GM18505 (cell line): ENCODE measurements around the gene ADGRV1.
"Not testable (repeated sequence)": the region's sequence is repeated elsewhere in the genome, so short reads cannot be mapped to it uniquely, and the experiment has no call there.

ENCODE experiments used
- ATAC-seq: cut with Tn5 transposase; IDR thresholded peaks from one replicate; pipeline ENCODE4 v1.9.1; 2021; ENCODE audit not compliant: unreplicated experiment
- POLR2A ChIP-seq: IDR thresholded peaks from 4 replicates; pipeline ENCODE4 v1.6.1; 2011; ENCODE audit warnings: borderline replicate concordance; ENCODE audit not compliant: insufficient read depth, insufficient read length; ENCODE audit errors: extremely low read depth

The ADGRV1 gene

DNA sequence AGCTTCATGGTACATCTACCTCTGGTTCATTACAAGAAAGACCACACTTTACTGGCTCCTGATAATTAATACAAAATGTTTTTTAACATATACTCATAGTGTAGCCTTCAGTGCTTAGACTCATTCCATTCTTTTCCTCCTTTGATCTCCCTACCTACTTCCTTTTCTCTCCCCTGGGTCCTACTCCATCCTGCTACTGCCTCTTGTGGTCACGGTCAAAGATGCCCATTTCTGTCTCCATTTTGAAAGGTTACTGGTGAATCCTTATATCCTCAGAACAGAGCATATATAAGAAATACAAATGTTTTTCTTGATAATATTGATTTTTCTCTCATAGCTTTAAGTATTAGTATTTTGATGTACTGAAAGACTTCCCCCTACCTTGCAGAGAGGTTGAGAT is 448.7 kb downstream of the ADGRV1 start:
- TF ChIP-seq POLR2A, result no peak
- ATAC-seq, result no peak

DNA sequence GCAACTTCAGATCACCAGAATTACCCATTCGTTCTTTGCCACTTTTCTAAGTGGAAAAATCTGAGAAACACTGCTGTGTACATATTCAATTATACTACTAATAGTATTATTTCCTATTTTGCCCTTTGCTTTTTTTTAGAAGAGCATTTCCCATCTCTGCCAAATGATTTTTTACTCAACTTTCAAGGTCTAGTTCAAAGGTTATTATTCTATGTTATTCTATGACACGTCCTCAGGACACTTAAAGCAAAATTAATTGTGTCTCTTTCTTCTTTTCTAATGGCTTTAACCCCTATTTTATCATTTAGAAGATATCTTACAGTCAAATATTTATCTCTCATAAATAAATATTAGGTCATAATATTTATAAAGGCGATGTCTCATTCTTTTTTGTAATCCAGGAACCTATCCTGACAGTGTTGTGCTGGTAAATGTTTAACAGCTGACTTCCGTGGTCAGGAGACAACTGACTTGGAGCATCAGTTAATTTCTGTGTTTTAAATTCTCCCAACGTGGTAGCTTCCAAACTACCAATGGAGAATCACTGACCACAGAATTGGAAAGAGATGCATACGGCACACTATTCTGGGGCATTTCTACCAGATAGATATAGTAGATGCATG is 449.3 kb downstream of the ADGRV1 start:
- TF ChIP-seq POLR2A, result no peak
- no peak for ATAC-seq

DNA sequence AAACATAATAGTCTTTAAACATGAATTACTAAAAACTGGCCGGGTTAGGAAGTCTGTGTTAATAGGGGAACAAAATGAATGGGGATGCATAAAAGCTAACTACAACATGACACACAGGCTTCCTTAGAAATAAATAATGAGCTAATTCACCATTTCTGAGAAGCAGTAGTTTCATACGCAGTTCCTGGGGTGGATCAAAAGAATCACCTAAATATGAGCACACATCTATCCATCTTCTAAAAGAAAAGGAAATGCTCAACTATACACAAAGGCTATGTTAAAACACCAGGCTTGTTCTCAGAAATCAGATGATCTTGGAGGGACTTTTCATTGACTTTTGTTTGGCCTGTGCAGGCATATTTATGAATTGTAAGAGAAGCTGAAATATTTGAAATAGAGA is 451.5 kb downstream of the ADGRV1 start:
- no peak for TF ChIP-seq POLR2A
- ATAC-seq, result no peak

DNA sequence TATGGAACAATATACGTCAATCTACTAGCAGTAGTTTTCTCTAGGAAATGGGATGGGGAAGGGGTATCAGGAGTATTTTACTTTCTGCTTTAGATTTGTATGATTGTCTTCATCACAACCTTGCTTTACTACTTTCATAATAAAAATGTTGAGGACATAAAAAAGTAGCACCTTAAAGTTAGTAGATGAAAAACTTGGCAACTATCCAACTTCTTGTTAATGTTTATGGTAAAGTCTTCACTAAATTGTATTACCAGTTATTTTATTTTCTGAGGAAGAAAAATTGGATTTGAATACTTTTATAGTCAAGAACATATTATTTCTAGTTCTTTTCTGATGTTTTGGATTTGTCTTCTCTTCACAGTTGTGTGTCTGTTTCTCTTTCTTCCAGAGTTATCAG is 452.4 kb downstream of the ADGRV1 start:
- TF ChIP-seq POLR2A, result no peak
- ATAC-seq, result no peak

DNA sequence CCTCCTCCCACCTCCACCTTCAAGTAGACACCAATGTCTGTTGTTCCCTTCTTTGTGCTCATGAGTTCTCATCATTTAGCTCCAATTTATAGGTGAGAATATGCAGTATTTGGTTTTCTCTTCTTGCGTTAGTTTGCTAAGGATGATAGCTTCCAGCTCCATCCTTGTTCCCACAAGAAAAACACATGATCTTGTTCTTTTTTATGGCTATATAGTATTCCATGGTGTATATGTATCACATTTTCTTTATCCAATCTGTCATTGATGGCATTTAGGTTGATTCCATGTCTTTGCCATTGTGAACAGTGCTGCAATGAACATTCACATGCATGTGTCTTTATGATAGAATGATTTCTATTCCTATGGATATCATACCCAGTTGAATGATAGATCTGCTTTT is 454.3 kb downstream of the ADGRV1 start:
- ATAC-seq, result not testable (repeated sequence)

DNA sequence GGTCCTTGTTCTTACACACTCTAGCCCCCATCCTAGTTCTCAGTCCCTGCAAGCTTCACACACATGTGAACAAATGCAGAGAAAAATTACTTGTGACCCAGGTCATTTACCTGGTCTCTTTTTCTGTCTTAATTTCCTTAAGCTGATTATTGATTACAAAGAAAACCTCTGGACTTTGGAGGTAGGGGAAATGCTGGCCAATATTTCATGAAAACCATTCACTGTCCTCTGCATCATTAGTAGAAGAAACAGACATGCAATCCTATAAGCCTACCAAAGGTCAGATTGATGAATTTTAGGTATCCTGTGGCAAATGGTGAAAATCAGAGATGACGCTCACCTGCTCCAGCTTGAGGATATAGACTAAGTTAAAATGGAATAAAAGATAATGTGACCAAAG is 457.7 kb downstream of the ADGRV1 start:
- ATAC-seq, result no peak
- no peak for TF ChIP-seq POLR2A

DNA sequence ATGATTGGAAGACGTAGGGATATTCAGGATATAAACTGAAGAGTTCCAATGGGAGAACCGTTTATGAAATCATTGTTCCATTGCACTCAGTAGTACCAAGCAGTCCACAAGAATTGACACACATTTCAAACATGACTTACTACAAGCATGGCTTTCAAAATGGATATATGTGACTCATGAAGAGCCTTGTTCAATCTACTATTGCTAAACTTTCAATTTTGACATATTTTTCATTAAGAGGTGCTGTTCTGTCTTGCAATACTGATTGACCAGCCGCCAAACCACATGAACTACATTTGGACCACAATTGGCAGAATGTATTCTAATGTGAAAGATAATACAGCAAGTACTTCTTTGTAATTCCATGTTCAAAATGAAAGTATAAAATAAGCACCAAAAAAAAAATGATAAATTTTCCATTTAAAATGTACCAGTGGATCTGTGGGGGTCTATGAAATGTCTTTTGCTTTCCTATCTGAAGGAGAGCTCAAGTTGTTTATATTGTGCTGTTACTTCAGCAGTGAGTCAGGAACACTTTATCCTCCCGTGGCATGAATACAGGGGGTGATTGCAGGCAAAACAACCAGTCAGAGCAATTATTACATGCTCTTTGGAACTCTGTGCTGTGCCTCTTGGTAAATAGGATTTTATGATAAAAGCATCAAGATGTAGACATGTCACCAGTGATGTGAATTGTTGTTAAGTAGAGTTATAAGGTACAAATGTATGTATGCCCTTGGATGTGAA is 458.5 kb downstream of the ADGRV1 start:
- no peak for ATAC-seq
- no peak for TF ChIP-seq POLR2A

DNA sequence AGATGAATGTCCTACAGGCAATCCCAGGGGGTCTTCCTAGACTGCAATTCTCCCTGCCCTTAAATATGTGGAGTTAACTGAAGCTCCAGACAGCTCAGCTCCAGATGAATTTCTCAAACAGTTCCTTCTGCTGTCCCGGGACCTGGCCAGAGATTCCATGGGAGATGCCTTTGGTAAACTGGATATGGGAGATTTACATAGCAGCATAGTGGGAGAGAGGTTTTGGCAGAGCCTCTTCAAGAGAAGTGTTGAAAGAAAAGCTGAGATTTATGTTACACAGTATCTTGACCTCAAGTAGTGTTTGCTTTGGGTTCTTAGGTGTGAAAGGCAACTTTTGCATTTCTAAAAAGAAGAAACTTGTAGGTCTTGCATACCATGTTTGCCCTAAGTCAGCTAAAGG is 459.6 kb downstream of the ADGRV1 start:
- ATAC-seq, result no peak
- no peak for TF ChIP-seq POLR2A

DNA sequence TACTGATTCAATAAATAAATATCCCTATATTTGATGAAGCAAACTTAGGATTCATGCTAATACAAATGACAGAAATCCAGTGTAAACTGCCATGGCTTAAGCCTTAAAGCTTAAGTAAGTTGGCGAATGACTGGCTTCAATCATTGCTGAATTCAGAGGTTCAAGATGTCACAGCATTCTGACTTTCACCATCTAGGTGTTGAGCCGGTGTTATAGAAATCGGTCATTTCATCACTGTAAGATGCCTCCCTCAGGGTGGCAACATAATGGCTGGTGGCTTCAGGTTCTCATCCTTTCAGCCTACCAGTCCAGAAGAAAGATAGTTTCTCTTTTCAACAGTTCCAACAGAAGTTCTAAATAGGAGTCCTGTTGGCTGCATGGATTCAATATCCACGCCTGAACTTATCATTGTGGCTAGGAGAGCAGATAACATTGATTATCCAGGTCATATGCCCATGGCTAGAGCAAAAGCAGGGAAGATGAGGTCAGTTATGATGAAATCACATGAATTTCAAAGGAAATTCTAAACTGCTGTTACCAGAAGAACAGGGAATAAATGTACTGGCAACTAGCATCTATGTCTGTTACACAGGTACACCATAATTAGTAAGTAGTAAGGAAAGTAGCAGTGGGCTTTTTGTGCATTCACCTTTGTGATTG is 460.2 kb downstream of the ADGRV1 start:
- ATAC-seq, result no peak
- no peak for TF ChIP-seq POLR2A

DNA sequence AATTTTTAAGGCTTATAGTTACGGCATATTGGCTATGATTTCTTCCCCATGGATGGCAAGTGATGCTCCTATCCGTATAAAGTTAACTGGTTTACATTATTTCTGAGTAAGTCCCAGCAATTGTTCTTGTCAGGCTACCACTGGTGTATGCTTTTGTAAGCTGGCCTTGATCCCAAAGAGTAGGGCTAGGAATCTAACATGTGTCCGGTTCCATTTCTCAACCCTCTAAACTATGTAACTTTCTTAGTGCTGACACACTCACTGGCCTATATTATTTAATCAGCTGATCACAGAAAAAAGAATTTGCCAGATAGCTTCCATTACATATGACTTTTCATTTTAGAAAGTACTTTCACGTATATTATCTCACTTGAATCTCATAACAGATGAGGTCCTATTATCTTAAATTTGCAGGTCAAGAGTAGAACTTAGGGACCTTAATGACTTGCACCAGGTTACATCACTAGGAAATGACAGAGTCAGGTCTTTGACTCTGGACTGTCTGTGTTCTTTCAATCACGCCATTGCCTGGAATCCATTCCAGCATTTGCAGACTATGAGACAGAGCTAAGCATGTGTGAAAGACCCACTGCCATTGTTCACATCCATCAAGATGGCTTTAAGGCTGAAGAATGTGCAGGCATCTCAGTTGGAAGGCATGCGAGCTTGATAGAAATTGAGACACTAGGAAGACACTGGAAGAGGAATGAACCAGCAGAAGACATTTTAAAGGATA is 461.6 kb downstream of the ADGRV1 start:
- no peak for ATAC-seq
- no peak for TF ChIP-seq POLR2A

DNA sequence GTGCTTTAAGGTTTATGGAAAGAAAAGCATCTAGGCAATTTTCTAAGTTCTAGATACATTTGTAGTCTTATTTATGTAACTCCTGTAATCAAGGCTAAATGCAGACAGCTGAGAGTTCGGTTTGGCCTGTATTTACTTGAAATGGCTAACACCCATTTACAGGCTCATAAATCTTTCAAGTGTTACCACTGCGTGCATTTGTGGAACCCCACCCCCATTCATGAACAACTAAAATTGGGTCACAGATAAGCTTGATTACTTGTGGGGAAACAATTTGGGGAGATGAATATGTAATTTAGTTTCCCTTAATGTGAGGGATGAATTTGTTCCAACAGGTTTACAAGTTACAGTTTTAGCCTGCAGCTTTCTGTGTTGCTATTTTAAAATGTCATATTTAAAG is 463.9 kb downstream of the ADGRV1 start:
- no peak for ATAC-seq

DNA sequence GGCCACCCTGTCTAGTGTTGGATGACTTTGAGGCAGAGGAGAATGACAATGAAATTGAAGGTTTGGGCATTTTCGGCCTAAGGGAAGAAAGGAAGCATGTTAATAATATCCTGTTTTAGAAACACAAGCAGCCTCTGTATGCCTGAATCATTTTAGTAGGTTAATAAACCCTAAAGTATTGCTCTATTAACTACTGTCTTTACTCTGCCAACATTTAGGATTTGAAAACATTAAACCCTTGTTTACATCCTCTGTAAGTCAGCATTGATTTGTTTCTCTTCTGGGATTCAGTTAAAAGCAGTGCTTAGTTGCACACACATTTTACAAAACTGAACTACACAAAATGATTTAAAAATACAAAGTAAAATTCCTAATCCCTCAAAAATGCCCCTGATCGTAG is 465.6 kb downstream of the ADGRV1 start:
- ATAC-seq, result no peak
- no peak for TF ChIP-seq POLR2A

More for the DNA sequence above, 463.9 kb downstream of the ADGRV1 start:
- TF ChIP-seq POLR2A, result no peak

DNA sequence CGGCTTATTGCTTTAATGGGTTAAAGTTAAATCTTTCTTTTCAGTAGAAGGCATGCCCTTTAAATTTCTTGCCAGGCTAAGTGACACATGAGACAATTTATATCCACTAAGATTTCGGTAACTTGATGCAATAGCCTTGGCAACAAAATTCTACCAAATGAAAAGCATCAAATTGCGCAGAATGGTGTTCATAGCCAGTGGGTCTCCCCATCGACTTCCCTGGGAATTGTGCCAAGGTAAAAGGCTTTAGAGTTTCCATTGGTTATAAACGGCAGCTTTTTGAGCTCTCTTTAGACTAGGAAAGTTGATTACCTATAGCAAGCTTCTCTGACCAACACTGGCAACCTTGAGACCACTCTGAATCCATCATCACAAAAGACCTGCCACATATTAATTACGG is 466.1 kb downstream of the ADGRV1 start:
- TF ChIP-seq POLR2A, result no peak
- ATAC-seq, result no peak
